ENCODE measurements around the gene DTNB.

Gene DTNB

DNA sequence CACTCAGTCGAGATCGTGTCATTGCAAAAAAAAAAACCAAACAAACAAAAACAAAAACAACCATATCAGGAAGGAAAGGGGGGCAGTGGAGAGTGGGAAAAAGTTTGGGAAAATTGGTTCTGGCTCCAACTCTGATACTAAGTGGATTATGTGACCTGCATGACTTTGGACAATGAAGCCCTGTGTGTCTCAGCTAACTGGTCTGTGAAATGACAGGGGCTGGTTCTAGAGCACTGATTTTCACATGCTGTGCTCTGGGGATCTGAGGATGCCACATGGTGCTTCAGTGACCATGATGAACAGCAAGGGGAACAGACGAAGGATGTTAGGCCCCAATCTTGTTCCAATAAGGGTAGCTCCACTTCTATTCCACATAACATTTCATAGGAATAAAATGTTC lies 174.2 kb downstream of the DTNB start:
- no peak for DNase-seq (ENCODE audit: low read depth in 2 of 2)

DNA sequence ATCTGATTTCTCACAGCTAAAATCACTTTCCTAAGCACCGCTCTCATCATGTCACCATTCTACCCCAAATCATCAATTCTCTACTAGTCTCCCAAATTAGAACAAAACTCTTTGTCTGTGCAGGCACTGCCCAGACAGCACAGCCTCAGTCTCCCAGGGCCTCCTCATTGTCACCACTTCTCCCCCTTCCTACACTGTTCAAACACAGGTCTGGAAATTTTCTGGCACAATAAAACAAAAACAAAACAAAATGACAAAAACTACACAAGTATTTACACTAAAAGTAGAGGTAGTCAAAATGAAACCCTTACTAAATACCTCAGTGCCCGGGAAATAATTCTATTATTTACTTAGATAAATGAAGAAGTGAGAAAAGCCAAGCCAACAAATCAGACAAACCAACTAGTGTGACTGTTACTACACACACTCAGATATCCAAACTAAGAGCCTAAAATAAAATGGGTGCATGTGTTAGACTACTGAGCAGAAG lies 175.4 kb downstream of the DTNB start:
- no peak for DNase-seq (ENCODE audit: low read depth in 2 of 2)

DNA sequence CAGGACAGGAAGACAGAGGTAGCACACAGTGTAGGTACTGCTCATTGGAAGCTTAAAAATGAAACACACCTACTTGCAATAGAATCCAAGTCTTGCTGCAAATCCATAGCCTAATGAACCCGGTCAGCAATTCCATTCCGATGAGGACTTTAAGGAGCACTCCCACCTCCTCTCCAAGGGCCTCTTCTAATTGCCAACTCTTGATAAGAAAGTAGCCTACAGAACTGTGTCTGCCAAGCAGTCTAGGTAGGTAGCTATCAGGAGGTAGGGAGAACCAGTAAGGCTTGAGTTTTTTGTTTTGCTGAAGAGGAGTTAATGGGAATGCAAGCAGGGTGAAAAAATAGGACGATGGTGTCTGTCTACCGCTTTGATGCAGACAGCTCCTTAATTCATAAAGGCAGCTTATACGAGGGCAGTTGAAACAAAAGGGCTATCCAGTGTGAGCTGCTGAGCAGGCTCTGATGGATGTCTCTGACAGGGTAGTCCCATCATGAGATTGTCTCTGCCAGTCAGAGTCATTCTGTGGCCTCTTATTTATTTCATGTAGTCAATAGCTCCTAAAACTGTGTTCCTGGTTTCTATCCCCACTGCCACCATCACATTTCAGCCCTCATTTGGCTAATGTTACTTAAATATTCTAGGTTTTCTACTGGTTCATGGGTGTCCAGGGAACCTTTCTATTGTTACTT lies 176.0 kb downstream of the DTNB start:
- no peak for DNase-seq (ENCODE audit: low read depth in 2 of 2)

DNA sequence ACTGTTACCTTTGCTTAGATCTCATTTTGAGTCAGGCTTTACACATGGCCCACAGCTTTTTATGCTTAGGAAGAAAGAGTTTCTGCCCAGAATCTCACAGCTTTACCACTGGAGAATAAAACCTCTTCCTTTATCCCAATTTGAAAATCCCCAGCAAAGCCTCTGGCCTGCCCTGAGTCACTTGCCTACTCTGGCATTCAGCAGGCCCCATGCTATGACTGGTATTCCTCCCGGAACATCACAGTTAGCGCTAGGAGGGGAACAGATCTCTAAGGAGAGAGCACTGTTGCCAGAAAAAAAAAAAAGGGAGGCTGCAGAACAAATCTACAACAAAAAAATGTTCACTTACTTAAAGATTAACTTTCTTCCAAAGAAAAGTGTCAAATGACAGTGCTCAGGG lies 178.8 kb downstream of the DTNB start:
- DNase-seq (ENCODE audit: low read depth in 2 of 2), result peak; percentile 45 to 46

DNA sequence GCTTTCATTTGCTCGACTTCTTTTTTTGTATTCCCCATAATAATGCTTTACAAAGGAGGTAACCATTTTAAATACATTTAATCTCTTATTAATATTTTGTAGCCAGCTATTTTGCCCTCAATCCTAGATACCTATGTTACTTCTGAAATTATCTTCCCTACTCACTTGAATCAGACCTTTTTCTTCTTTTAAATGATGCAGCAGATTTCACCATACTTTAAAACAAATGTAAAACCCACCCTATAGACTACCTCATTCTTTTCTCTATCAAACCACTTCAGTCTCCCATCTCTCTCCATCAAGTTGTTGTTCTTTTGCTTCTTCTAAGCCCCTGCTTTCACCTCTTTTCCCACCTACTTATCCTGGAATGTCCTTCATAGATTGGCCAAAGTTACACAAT lies 180.2 kb downstream of the DTNB start:
- no peak for DNase-seq (ENCODE audit: low read depth in 2 of 2)

DNA sequence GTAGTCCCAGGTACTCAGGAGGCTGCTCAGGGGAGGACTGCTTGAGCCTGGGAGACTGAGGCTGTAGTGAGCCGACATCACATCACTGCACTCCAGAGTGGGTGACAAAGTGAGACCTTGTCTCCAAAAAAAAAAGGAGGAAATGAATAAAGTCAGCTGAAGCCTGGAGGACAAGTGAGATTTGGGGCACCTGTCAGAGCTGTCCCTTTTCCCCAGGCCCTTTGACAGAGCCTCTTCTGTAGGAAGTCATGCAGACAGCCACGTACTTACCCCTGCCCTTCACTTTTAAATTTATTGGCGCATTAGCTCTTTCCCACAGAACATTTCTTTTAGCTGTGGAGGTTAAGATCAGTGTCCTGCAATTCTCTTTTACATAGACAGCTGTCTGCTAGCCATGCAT lies 180.7 kb downstream of the DTNB start:
- DNase-seq (ENCODE audit: low read depth in 2 of 2), result no peak

DNA sequence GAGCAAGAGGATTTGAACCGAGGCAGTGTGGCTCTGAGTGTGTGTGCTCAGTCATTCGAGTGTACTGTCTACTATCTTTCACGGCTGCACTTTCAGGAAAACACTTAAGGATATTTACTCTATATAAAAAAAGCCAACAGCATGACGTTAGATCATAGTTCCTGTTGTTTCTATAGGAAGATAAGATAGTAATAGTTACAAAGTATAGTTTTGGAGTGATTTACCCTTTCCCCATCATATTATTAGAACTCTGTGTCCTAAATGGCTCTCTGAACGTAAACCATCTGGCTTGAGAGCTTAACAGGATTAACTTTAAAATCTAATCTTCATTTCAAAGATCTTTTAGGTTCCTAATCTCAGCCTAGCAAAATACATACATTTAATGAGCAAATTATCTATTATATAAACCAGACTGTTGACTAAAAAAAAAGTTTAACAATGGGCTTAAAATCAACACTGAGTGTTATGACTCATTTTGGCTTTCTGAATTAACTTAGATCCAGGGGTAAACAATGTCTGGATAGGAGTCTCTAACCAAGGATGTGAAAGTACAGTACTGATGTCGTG lies 181.3 kb downstream of the DTNB start:
- DNase-seq (ENCODE audit: low read depth in 2 of 2), result no peak

DNA sequence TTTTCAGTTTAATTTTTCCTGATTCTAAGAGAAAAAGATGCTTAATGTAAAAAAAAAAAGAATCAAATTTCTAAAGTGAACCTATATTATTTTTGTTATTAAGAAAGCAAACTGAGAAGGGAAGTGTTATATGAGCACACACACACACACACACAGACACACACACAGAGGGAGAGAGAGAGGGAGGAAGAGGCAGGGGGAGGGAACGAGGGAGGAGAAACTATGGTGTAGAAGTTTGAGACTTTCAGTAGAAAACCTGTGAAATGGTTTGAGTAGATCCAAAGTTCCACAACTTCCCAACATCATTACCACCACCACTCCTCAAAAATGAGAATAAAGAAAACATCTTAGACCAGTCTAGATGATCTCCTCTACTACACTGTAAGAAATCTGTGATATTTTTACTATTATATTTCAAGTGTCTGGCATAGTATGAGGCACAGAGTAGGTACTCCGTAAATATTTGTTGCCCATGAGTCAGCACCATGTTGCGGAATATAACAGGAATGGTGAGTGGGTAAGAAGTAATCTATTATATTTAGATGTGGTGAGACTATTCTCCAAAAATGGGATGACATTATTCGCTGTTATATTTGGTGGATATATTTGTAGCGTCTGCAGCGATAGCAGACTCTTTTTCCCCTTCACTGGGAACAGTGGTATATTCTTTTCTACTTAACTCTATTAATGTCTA lies 182.2 kb downstream of the DTNB start:
- DNase-seq (ENCODE audit: low read depth in 2 of 2), result no peak

DNA sequence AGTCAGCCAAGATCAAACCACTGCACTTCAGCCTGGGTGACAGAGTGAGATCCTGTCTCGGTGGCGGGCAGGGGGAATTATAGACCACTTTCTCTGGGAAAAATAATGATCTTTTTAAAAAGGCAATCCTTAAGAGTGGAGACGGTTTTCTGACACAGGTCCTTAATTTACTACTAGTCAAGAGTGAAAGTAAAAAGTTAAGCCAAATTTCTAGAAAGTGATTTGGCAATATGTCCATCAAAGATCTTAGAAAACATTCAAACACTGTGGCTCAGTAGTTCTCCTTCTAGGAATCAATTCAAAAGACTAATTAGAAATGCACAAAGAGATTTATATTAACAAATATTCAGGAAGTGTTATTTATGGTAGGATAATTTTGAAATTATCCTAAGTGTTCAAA lies 183.2 kb downstream of the DTNB start:
- DNase-seq (ENCODE audit: low read depth in 2 of 2), result no peak

DNA sequence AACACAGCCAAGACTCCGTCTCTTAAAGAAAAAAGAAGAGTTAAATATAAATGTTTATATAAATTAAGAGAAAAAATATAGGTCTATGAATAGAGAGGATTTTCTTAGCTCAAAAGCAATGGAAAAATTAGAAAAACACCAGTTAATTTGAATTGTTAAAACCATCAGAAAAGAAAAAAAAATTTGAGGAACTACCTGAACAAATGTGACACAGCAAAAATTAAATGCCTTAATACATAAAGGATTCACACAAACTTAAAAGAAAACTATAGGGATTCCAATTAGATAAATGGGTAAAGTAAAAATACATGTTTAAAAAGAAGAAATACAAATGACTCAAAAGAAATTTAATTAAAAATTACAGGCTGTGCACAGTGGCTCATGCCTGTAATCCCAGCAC lies 183.7 kb downstream of the DTNB start:
- no peak for DNase-seq (ENCODE audit: low read depth in 2 of 2)

DNA sequence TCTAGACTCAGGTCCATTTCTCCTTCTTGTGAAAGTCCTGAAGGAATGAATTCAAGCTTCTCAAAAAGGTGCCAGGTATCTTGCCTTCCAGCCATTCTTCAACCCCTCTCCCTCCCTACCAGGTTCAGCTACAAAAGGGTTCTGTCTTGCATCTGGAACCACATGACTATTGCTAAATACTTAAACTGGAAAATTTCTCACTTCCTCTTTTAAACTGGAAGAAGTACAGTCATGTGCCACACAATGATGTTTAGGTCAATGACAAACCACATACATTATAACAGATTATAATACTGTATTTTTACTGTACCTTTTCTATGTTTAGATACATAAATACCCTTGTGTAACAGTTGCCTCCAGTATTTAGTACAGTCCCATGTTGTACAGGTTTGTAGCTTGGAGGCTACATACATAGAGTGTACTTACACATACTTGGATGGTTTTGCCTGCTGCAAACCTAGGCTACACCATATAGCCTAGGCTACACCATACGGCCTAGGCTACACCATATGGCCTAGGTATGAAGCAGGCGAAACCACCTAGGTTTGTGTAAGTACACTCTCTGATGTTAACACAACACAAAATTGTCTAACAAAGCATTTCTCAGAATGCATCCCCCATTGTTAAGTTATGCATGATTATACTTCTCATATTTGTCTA lies 189.6 kb downstream of the DTNB start:
- DNase-seq (ENCODE audit: low read depth in 2 of 2), result no peak

DNA sequence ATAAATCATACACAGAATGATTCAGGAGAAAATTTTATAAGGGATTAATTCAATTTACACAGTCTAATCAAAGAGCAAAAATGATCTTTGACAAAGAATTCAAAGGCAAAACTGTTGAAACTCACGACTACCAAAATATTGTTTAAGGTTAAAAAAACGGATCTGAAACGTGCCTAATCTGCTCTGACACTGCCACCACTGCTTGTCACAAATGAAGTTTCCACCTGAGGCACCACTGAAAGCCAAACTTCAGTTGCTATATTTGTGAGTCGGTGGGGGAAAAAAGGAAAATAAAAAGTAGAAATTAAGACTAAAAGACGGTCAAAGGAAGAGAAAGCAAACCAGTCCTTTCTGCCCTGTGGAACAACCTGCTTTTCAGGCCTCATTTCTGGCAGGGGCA lies 191.0 kb downstream of the DTNB start:
- no peak for DNase-seq (ENCODE audit: low read depth in 2 of 2)

DNA sequence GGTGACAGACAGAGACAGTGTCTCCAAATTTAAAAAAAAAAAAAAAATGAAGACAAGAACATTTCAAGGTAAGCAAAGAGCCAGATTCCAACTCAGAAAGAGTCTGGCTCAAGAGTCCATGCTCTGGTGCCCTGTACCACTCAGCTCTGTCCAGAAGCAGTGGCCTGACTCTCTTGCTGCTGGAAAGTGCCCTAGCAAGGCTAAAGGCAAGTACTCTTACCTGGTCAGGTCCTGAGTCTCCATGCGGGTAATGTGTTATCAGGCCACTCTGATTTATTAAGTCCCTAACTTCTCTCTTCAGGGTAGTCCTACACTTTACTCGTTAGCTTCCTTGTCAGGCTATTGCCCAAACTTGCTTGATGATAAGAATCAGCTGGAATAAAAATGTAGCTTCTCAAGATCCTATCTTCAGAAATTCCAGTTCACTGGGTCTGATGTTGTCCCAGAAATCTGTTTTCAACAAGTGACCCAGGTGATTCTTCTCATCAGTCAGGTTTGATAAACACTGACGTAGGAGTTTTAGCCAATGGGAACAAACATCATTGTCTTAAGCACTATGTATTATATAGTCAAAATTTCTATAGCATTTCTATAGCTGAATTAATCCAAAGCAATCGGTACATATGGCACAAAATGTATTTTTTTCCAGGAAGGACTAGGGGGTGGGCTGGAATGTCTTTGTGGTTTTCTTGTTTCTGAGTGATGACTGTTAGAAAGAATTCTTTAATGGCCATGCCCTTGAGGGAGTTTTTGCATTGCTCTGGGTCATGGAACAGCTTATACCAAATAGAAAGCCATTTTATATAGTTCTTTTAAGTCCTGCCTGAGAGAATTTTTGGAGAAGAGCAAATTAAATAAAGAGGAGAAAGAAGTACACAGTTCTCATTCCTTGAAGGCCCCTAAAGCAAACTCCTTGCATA lies 191.7 kb downstream of the DTNB start:
- peak; percentile 59 to 68 for DNase-seq (ENCODE audit: low read depth in 2 of 2)

DNA sequence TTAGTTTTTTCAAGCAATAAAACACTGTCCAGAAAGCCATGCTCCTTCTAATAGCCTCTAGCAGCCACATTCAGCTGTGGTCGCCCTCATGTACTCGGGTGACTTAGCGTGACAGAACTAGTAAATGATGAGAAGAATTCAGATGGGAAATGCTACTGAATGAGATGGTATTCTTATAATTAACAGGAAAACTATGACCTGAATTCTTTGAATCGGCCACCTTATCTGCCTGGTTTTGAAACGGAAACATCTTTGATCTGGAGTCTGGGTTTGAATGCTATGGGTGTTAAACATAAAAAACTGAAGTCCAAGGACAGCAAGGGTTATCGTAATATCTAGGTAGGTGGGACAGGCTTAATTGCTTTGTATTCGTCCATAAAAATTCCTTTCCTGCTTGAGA lies 192.8 kb downstream of the DTNB start:
- no peak for DNase-seq (ENCODE audit: low read depth in 2 of 2)

DNA sequence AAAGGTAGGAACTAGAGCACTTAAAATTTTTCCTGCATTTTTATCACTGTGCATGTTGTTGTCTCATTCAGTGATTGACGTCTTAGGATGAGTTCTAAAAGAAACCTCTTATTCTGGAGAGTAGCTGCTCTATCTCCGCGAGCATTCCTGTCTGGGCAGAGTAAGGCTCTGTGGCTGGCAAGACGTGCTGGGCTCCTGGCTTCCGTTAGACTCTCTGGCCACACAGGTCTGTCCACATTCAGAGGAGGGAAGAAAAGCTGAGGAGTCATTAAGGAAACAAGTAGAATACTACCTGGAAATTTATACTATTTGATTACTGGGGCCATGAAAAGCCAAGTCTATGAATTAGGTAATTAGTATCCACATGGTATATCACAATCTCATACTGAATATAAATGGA lies 193.6 kb downstream of the DTNB start:
- no peak for DNase-seq (ENCODE audit: low read depth in 2 of 2)

DNA sequence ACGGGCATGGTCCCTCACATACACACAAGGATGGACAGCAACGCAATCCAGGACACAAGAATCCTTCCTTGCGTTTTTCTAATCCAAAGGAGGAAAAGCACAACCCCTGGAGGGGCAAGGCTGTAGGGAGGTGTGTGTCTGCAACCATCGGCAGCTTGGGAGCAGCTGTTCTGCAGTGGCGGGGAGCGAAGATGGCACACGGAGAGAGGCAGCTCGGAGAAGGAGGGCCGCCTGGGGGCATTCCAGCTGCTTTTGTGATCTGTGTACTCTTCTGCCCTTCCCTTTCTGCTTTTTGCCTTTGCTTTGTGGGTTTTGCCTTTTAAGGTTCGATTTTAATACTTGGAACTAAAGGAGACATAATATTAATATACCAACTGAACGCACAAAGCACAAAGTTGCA lies 194.6 kb downstream of the DTNB start:
- DNase-seq (ENCODE audit: low read depth in 2 of 2), result no peak

DNA sequence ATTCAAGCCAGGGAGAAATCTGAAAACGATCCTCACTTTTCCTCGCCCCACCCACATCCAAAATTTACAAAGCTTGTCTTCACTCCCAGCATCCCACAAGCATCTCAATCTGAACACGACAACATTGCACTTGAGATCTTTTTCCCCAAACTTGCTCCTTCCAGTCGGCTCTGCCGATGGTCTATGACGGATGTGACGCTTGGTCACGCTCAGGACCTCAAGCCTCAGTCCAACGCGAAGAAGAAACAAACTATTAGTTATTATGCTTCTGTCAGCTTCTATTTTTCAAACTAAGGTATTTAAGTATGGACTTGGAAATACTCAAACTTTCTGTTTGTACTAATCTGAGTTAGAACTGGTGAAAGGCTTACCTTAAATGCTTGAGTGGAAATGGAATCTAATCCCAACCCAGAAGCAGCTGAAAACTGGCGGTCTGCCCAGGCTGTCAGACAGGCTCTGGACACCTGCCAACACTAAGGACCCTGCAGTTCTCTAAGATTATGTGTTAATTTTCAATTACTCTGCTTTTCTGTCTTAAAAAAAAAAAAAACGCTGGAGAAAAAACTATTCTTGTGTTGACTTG lies 199.5 kb downstream of the DTNB start:
- peak in 1 of 2 experiments; percentile 17 for DNase-seq (ENCODE audit: low read depth in 2 of 2)

DNA sequence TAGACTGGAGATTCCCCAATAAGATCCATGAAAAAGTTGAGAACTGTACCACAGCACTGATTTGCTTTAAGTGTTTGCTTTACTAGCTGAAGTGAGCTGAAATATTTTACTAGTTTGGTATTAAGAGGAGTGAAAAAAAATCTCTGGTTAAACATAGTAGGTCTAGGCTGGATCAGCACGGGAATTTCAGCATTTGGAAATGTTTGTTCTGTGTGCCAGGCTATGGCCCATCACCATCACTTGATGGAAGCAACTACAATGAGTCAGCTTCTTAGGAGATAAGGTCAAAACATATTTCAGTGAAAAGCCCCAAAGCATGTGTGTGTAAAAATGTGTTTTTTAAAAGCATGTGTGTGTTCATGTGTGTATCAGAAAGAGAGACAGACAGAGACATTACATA lies 200.2 kb downstream of the DTNB start:
- no peak for DNase-seq (ENCODE audit: low read depth in 2 of 2)

DNA sequence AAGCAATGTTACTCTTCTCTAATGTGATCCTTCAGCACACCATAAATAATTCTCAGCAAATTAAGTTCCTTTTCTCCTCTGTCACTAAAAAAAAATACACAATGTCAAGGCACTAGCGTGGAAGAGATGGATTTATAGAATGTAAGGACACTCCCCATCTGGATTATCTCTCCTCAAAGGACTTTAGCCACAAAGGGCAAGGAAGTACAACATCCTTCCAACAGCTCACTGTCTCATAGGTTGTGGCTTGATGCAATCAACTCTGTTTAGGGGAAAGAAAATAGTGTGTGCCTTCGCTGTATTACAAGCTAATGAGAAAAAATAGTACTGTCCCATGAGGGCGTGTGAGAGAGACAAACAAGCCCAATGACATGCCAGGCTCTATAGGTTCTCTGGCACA lies 202.6 kb downstream of the DTNB start:
- DNase-seq (ENCODE audit: low read depth in 2 of 2), result no peak

DNA sequence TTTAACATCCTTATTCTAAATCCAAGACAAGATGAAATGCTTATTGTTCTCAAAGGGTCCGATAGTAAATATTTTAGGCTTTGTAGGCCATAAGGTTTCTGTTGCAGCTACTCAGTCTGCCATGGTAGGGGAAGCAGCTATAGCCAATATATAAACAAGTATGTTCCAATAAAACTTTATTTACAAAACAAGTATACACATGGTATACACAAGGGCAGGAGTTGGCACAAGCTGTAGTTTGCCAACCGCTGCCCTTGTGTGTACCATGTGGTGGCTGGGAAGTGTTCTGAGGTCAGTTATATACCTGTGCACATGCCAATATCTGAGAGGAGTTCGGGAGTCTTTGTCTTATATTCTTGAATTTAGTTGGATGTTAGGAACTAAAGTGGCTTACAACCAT lies 205.6 kb downstream of the DTNB start:
- DNase-seq (ENCODE audit: low read depth in 2 of 2), result no peak

DNA sequence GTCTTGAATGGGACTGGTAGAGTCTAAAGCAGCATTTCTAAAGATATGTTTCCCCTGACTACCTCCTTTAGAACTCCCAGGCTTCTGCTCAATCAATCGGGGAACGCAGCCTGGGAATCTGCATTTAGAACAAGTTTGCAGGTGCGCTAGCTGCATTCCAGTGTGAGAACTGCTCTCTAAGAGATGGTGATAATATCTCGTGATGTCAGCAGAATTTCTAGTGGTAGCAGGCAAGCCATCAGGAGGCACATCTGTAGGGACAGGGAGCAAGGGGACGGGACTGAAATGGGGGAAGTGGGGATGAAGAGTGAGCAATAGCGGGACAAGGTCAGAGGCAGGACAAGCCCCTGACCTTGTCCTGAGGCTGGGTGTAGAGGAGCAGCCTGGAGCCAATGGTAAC lies 211.4 kb downstream of the DTNB start:
- no peak for DNase-seq (ENCODE audit: low read depth in 2 of 2)

Data from fibroblast of skin of left biceps (primary cell).